GM12892 (cell line): Measurements from ENCODE around the gene CTNND2.
"Not testable (repeated sequence)": the region's sequence is repeated elsewhere in the genome, so short reads cannot be mapped to it uniquely, and the experiment has no call there.

Experiments used
- DNase-seq: peaks from one replicate; pipeline ENCODE4 v3.0.0; 2011; ENCODE audit not compliant: insufficient read length
- FAIRE-seq: peaks from 2 replicates; lab custom pipeline; 2011; peaks lifted over from hg19 to GRCh38; lab: Jason Lieb, UNC
- POLR2A ChIP-seq: IDR thresholded peaks from 2 replicates; pipeline ENCODE4 v1.6.1; 2011; ENCODE audit warnings: low read depth, low read length, control low read depth
- POLR2AphosphoS5 ChIP-seq: IDR thresholded peaks from 2 replicates; pipeline ENCODE4 v1.6.1; 2011; ENCODE audit warnings: low read depth, low read length, control low read depth
- TAF1 ChIP-seq: IDR thresholded peaks from 2 replicates; pipeline ENCODE4 v1.6.1; 2011; ENCODE audit warnings: low read depth, mild to moderate bottlenecking, control low read depth, low read length, borderline replicate concordance

Gene CTNND2

GRCh38 chr5:11104210-11104609 lies 800.0 kb downstream of the CTNND2 start:
- DNase-seq (no peak), FAIRE-seq (no peak)
- TF ChIP-seq TAF1 (no peak), POLR2AphosphoS5 (no peak), POLR2A (no peak)

- DNase-seq (no peak), FAIRE-seq (no peak)
- TF ChIP-seq POLR2AphosphoS5 (no peak), POLR2A (no peak), TAF1 (no peak)
These were observed 820.1 kb downstream of the CTNND2 start for GRCh38 chr5:11084111-11084510.

GRCh38 chr5:11082404-11082945 lies 821.8 kb downstream of the CTNND2 start:
- DNase-seq (no peak), FAIRE-seq (no peak)
- no peak for TF ChIP-seq POLR2A
- TF ChIP-seq POLR2AphosphoS5 = no peak
- TF ChIP-seq TAF1 = no peak

GRCh38 chr5:11076945-11077613 lies 827.2 kb downstream of the CTNND2 start:
- DNase-seq (no peak), FAIRE-seq (no peak)
- TF ChIP-seq POLR2A = no peak
- TF ChIP-seq TAF1 = no peak
- no peak for TF ChIP-seq POLR2AphosphoS5

- TF ChIP-seq POLR2AphosphoS5 (no peak), TAF1 (no peak)
- DNase-seq (no peak), FAIRE-seq (no peak)
These were observed 829.0 kb downstream of the CTNND2 start for GRCh38 chr5:11075035-11075805.

- TF ChIP-seq TAF1 = no peak
- TF ChIP-seq POLR2A = no peak
- TF ChIP-seq POLR2AphosphoS5 = no peak
- FAIRE-seq (no peak), DNase-seq (no peak)
These were observed 831.7 kb downstream of the CTNND2 start for GRCh38 chr5:11072568-11072967.

GRCh38 chr5:11072076-11072475 lies 832.2 kb downstream of the CTNND2 start:
- no peak for DNase-seq
- FAIRE-seq = no peak
- TF ChIP-seq TAF1 (no peak), POLR2A (no peak), POLR2AphosphoS5 (no peak)

GRCh38 chr5:11069041-11069440 lies 835.2 kb downstream of the CTNND2 start:
- no peak for FAIRE-seq
- no peak for TF ChIP-seq POLR2AphosphoS5
- DNase-seq = no peak

- not testable (repeated sequence) for DNase-seq, FAIRE-seq
These were observed 838.5 kb downstream of the CTNND2 start for GRCh38 chr5:11065723-11066122.

- FAIRE-seq = no peak
- TF ChIP-seq POLR2A = no peak
- no peak for TF ChIP-seq POLR2AphosphoS5
- TF ChIP-seq TAF1 = no peak
- DNase-seq = no peak
These were observed 839.3 kb downstream of the CTNND2 start for GRCh38 chr5:11064763-11065450.

GRCh38 chr5:11062397-11062796 lies 841.8 kb downstream of the CTNND2 start:
- DNase-seq = no peak
- FAIRE-seq = no peak
- TF ChIP-seq POLR2A = no peak
- no peak for TF ChIP-seq TAF1

GRCh38 chr5:11056560-11056959 lies 847.7 kb downstream of the CTNND2 start:
- FAIRE-seq (no peak), DNase-seq (no peak)
- TF ChIP-seq POLR2A (no peak), TAF1 (no peak), POLR2AphosphoS5 (no peak)

GRCh38 chr5:11054014-11054413 lies 850.2 kb downstream of the CTNND2 start:
- DNase-seq = no peak
- TF ChIP-seq POLR2A = no peak
- TF ChIP-seq POLR2AphosphoS5 = no peak
- TF ChIP-seq TAF1 = no peak
- FAIRE-seq = no peak
